Measurements from ENCODE around the gene C6orf47.

GRCh38 chr6:31702819-31703716, 42.5 kb upstream of the C6orf47 start, which contains the start of gene ABHD16A:
- TF ChIP-seq POLR2AphosphoS5 (IDR thresholded peaks at IDR 0.05; ENCODE audit: low read depth, low read length) (peak; percentile 56; the same call in 1 of the 2 replicates), POLR2A (IDR thresholded peaks at IDR 0.05; ENCODE audit: low read depth, low read length) (peak; percentile 76), PAX5 (IDR thresholded peaks at IDR 0.05; ENCODE audit: insufficient read depth, low read length, severe bottlenecking) (peak; percentile 31), TAF1 (IDR thresholded peaks at IDR 0.05; ENCODE audit: low read depth, low read length) (peak; percentile 47), SPI1 (IDR thresholded peaks at IDR 0.05; ENCODE audit: low read depth, low read length) (no peak), POU2F2 (IDR thresholded peaks at IDR 0.05; ENCODE audit: low read depth, low read length) (no peak; the same call in 1 of the 2 replicates)
